Measurements from ENCODE around the gene PTGFRN.

Gene PTGFRN

GRCh38 chr1:116944613-116945012, 34.9 kb downstream of the PTGFRN start:
- DNase-seq (ENCODE audit: low read depth): no peak

- no peak for DNase-seq (ENCODE audit: low read depth)
Measured at GRCh38 chr1:116945421-116945820, 35.7 kb downstream of the PTGFRN start.

DNA sequence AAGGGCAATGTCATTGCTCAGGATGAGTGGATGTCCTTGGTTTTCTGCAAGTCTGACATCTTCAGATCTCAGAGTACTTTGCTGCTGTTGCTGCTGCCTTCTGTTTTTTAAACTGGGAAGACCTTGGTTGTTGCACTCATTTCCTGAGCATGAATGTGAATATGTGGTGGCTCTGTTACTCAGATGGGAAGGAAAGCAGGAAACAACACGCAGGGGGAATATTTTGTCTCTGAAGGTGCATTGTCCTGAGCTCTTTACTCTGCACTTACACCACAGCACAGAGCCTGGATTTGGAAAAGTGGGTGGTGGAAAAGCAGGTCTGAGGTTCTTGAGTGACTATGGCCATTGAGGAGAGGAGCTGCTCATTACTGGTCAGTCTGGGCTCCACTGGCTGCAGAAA, 36.3 kb downstream of the PTGFRN start:
- no peak for DNase-seq (ENCODE audit: low read depth)

- DNase-seq (ENCODE audit: low read depth): no peak
Measured at GRCh38 chr1:116947092-116947860, 37.6 kb downstream of the PTGFRN start.

GRCh38 chr1:116948046-116948445, 38.3 kb downstream of the PTGFRN start:
- no peak for DNase-seq (ENCODE audit: low read depth)

- no peak for DNase-seq (ENCODE audit: low read depth)
Measured at GRCh38 chr1:116948642-116949041, 38.9 kb downstream of the PTGFRN start.

- DNase-seq (ENCODE audit: low read depth): no peak
Measured at GRCh38 chr1:116949213-116949985, 39.7 kb downstream of the PTGFRN start.

GRCh38 chr1:116950517-116951199, 40.9 kb downstream of the PTGFRN start:
- DNase-seq (ENCODE audit: low read depth): no peak

GRCh38 chr1:116951200-116951935, 41.7 kb downstream of the PTGFRN start:
- peak; percentile 58 for DNase-seq (ENCODE audit: low read depth)

GRCh38 chr1:116952738-116953275, 43.1 kb downstream of the PTGFRN start:
- no peak for DNase-seq (ENCODE audit: low read depth)

DNA sequence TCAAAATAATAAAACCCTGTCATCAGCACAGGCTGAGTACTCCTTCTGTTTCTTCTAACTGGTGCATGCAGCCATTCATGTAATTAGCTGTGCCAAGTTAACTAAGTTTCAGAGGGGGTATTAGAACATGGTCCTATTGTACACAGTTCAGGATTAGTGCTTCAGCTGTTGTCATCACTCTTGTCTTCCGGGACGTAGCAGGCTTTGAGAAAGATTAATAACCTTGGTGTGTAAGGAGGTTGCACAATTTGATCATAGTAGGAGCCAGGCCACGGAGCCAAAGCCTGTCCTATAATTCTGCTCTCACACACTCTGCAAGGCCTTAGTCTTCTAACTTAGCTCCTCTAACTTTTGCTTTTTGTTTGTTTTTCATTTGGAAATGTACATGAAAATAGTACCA, 44.7 kb downstream of the PTGFRN start:
- DNase-seq (ENCODE audit: low read depth): no peak

DNA sequence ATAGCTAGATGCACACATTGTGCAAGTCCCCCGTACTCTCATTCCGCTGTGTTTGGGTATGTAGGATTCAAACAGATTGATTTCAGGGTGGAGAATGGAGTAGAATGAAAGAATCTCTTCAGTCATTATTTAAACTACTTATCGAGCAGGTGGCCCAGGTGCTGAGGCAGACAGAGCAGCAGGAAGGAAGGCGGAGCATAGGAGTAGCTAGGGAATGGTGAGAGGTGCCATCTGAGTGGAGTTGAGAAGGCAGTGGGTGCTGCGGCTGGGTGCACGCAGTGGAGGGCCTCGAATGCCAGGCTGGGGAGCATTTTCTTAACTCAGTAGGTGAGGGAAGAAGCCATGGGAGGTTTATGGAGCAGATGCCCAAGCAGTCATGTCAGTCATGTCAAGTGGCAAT, 46.7 kb downstream of the PTGFRN start:
- DNase-seq (ENCODE audit: low read depth): no peak

DNA sequence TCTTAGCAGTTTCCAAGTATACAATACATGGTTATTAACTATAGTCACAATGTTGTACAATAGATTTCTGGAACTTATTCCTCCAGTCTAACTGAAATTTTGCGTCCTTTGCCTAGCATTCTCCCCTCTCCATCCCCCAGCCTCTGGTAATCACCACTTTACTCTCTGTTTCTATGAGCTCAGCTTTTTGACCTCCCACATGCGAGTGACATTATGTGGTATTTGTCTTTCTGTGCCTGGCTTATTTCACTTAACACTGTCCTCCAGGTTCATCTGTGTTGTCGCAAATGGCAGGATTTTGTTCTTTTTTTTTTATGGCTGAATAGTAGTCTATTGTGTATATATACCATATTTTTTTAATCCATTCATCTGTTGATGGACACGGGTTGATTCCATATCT, 47.9 kb downstream of the PTGFRN start:
- no peak for DNase-seq (ENCODE audit: low read depth)

- DNase-seq (ENCODE audit: low read depth): no peak
Measured at GRCh38 chr1:116958110-116958509, 48.4 kb downstream of the PTGFRN start.

DNA sequence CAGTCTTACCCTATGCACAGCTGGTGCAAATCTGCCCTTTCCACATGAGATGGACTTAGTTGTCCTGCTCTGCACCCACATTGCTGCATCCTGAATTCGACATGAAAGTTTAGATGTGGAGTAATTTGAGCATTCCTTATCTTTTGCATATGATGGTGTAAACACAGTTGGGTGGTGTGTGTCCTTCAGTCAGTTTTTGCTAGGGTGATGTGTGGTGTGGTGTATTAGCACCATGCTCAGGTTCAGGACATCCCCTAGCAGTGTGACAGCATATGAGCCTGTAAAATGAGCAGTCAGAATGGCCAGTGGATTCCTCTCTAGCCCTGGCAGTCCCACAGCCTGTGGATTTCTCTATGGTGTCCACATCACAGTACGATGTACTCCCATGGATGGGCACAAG, 49.3 kb downstream of the PTGFRN start:
- no peak for DNase-seq (ENCODE audit: low read depth)

DNA sequence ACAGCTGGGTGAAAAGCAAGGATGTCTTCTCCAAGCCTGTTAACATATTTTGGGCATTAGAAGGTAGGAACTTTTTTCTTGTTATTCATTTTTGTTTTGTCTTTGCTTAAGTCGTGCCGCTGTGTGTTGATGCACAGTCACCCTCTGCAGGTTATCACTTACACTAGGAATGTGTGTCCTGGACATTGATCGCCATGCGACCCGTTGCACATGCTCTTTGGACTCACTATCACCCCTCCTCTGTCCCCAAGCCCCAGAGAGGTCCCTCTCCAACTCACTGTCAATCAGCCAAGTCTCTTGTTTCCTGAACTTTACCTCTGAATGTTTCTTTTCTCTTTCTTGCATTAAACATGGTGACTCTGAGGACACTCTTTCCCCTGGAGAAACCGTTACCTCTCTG, 51.9 kb downstream of the PTGFRN start:
- no peak for DNase-seq (ENCODE audit: low read depth)

DNA sequence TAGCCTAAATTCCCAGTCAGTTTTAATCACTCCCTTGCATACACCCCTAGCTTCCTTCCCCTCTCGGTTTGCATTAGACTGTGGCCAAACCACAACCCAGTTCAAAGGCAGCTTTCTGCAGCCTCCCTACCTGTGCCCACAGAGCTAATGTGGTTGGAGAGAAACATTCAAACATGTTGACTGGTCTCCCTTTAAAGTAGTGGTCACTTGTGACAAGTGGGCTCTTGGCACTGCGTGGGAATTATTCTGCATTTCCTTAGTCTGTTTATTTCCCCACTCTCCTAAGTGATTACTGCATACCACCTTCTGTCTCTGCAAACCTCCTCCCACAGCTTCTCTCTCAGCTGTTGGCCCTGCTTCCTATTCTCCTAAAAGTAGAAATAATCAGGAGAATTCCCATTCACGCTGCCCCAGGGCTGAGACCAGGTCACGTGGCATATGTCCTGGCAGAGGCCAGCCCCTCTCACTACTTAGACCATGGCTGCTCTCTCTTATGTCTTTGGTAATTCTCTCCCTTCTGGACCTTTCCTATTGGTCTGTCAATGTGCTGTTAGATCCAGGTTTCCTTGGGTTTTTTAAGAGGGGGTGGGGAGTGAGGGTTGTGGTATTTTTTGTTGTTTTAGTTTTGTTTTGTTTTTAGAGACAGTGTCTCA, 53.4 kb downstream of the PTGFRN start:
- no peak for DNase-seq (ENCODE audit: low read depth)

DNA sequence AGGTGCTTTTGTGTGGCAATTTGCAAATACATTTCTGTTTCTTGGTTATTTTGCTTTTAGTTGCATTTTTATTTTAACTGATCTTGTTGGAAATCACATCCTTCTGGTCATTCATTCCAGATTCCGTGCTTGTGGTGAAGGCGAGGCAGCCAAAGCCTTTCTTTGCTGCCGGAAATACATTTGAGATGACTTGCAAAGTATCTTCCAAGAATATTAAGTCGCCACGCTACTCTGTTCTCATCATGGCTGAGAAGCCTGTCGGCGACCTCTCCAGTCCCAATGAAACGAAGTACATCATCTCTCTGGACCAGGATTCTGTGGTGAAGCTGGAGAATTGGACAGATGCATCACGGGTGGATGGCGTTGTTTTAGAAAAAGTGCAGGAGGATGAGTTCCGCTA, 57.1 kb downstream of the PTGFRN start:
- DNase-seq (ENCODE audit: low read depth): no peak

- DNase-seq (ENCODE audit: low read depth): no peak
Measured at GRCh38 chr1:116968724-116969123, 59.0 kb downstream of the PTGFRN start.

- no peak for DNase-seq (ENCODE audit: low read depth)
Measured at GRCh38 chr1:116971258-116971860, 61.6 kb downstream of the PTGFRN start.
